ENCODE results near the gene PDP2.

The PDP2 gene, protein sequence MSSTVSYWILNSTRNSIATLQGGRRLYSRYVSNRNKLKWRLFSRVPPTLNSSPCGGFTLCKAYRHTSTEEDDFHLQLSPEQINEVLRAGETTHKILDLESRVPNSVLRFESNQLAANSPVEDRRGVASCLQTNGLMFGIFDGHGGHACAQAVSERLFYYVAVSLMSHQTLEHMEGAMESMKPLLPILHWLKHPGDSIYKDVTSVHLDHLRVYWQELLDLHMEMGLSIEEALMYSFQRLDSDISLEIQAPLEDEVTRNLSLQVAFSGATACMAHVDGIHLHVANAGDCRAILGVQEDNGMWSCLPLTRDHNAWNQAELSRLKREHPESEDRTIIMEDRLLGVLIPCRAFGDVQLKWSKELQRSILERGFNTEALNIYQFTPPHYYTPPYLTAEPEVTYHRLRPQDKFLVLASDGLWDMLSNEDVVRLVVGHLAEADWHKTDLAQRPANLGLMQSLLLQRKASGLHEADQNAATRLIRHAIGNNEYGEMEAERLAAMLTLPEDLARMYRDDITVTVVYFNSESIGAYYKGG

DNA sequence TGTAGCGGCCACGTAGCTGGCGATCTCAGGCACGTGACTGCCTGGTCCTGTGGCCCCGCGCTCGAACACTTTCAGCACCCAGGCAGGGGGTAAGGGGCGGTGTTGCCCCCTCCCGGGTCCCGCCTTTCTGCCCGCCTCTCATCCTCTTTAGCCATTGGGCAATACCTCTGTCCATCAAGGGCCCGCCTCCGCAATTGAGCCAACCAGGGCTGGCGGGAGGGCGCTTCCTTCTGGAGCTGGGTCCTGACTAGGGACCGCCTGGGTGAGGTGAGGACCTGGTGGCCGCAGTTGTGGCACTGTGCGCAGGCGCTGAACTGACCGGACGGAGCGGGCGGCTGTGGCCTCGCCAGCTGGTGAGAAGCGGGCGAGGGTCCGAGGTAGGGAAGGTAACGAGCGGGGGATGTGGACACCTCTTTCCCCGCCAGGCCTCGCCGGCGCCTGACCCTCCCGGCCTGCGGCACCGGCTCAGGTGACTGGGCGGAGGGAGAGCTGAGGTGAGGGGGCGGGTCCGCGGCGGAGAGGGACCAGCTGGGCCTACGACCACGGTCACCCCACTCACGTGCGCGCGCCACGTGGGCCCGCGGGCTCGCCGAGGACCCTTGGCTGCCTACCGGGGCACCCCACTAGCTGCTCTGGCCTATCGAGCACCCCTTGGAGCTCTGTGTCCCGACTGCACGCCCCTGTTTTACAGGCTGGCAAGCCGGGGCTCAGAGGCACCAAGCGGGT is at the start of gene PDP2:
TSS of gene PDP2 (plus strand) at position 228 of the 726 bp plus-strand sequence. CDS start 3,770 bp downstream, outside the sequence.
- in situ Hi-C loops (cut with MboI; ENCODE audit: low sequenced_read_pairs), result no loop called here

DNA sequence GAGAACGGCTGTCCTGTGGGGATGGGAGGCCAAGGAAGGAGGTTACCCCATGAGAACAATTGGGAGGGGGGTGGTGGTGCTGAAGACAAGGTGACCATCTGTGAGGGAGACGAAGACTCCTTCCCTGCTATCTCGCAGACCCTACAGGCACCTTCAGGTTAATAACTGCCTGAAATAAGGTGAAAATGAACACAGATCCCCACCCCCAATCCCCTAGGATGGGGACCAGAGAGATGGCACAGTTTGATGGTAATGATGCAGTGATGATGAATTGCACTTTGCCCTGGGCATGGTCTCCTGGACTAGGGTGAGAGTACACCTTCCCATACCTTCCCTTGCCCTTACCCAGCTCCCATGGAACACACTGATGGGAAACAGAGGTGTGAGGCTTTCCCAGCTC is 48.1 kb upstream of the PDP2 start:
- in situ Hi-C loops (cut with MboI; ENCODE audit: low sequenced_read_pairs), result no loop called here

DNA sequence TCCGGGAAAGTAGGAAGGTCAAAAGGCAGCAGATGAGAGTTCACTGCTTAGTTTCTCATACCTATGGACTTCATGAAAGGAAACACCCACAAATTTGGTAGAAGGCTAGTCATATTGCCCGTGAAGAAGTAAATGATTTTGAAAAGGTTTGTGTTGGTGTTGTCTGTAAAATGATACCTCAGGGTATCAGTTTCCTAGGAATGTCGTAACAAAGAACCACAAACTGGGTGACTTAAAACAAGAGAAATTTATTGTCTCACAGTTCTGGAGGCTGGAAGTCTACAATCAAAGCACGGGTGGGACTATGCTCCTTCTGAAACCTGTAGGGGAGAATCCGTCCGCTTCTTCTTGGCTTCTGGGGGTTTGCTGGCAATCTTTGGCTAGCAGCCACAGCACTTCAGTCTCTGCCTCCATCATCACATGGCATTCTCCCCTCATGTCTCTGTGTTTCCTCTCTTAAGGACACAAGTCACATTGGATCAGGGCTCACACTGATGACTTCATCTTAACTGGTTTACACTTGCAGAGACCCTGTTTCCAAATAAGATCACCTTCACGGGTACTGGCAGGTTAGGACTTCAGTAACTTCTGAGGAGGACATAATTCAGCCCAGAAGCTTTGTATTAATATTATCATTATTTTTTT is 47.5 kb upstream of the PDP2 start:
- in situ Hi-C loops (cut with MboI; ENCODE audit: low sequenced_read_pairs), result no loop called here

DNA sequence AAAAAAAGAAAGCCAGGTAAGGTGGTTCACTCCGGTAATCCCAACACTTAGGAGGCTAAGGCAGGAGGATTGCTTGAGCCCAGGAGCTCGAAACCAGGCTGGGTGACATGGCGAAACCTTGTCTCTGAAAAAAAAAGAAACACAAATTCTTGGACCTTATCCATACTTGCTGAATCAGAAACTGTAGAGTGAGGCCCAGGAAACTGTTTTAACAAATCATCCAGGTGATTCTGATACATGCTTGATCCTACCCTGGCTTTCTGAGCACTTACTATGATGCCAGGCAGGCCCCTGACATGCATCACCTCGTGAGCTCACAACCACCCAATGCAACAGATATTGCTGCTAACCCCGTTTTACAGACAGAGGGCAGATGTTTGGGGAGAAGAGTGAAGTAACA is 45.6 kb upstream of the PDP2 start:
- in situ Hi-C loops (cut with MboI; ENCODE audit: low sequenced_read_pairs), result no loop called here

DNA sequence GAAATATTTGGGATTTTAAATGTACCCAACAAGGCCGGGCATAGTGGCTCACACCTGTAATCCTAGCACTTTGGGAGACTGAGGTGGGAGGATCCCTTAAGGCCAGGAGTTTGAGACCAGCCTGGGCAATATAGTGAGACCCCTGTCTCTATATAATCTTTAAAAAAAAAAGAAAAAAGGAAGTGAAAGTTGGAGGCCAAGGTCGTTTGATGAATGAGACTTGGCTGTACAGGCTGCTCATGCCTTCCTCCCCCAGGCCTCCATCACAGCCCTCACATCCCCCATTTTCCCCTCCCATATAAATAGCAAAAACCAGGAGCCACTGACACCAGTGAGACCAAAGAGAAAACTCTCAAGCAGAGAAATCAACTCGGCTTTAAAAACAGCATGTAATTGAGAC is 39.4 kb upstream of the PDP2 start:
- in situ Hi-C loops (cut with MboI; ENCODE audit: low sequenced_read_pairs), result no loop called here

DNA sequence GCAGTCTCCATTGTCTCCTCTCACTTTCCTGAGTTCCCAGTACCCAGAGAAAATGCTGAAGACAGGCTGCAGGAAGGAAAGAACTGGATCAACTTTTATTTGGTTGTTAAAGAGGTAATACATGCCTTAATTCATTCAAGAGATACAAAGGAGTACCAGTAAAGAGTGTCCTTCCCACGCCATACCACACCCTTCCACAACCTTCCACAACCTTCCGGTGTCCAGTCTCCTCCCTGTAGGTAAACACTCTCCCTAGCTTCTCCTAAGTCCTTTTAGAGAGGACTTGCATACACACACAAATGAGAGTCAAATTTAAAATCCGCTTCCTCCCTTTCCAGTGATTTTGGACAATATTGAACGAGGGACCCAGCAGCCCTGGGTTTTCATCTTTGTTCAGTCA is 38.9 kb upstream of the PDP2 start:
- in situ Hi-C loops (cut with MboI; ENCODE audit: low sequenced_read_pairs), result no loop called here

DNA sequence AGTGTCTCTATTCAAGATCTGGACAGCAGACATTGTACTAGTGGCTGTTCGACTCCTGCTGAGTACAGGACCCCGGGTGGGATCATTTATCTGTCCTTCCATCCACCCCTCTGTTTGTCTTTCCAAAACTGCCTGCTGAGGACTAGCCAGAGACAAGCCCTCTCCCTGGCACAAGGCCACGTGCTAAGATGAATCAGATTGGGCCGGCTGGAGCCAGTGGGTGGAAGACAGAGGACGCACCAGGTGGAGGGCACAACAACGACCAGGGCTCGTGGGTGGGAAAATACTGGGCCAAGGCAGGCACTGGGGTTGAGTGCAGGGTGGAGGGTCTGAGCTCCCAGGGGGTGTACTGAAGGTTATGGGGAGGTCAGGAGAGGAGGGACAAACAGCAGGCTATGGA is 37.5 kb upstream of the PDP2 start:
- in situ Hi-C loops (cut with MboI; ENCODE audit: low sequenced_read_pairs), result no loop called here

DNA sequence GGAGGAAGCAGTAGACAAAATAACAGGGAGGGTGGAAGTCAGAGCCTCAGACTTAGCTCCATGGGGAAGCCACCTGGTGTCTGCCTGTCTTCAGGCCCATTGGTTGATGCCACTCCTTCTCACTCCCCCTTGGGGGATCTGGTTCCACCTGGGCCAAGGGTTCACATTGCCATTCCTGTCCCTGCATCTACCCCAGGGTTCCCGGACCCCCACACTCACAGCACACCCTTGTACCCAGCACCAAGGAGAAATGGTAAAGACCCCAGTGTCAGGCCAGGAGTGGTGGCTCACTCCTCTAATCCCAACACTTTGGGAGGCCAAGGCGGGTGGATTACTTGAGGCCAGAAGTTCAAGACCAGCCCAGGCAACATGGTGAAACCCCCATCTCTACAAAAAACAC is 37.1 kb upstream of the PDP2 start:
- in situ Hi-C loops (cut with MboI; ENCODE audit: low sequenced_read_pairs), result no loop called here

DNA sequence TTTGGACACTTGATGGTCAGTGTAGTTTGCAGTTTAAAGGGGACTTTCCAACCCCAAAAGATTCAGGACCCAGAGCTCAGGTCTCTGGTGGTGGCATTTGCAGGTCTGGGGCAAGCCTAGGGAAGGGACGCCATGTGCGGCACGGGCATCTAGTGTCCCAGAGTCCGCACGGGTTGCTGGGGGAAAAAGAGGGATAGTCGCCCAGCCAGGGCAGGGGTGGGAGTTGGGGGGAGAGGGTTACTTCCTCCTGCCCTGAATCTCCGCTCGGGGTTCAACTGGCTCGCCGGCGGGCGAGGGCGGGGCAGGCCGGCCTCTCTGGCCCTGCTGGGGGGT is 36.3 kb upstream of the PDP2 start:
- in situ Hi-C loops (cut with MboI; ENCODE audit: low sequenced_read_pairs), result no loop called here

DNA sequence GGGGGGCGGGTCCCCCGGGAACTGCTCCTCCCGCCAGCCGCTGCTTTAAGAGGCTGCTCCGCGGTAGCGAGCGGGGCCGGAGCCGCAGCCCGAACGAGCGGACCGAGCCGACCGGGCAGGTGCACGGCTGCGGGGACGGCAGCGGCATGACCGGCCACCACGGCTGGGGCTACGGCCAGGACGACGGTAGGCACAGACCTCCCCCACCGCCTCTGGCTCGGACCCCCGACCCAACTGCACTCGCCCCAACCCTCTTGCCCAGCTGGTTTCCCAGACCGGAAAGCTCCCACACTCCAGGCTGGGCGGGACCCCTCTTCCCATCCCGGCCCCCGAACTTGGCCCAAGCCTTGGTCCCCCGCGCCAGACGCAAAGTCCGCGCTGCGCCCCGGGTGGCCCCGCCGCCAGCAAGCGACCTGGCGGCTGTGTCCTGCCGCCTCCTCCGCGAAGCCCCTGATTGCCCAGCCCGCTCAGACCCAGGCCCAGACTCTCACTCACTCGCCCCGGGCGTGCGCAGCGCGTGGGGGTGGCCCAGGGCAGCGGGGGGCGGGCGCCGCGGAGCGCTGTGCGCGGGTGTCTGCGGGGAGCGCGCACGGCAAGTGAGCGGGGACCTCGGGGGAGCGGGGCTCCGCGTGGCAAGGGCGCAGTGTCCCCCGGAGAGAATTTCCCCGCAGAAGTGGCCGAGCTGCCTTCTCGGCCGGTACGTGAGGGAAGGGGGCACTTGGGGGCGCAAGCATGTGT is 35.8 kb upstream of the PDP2 start, which contains the start of gene CA7:
TSS of gene CA7 (plus strand) at position 73 of the 738 bp plus-strand sequence. CDS start at position 147, 74 bp downstream.
- in situ Hi-C loops (cut with MboI; ENCODE audit: low sequenced_read_pairs), result no loop called here

DNA sequence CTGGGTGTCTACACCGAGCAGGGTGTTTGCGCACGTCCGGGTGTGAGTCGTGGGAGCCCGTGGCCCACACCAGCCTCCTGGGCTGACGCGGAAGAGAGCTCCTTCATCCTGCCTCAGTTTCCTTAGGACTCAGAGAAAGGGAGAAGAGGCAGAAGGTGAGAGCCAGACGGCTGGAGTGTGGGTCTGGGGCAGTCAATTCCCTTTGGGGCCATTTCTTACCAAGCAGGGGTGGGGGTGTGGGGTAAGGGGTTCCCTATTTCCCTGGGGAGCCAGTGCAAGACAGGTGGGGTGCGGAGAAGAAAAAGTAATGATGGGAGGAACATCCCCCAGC is 35.3 kb upstream of the PDP2 start:
- in situ Hi-C loops (cut with MboI; ENCODE audit: low sequenced_read_pairs), result no loop called here

DNA sequence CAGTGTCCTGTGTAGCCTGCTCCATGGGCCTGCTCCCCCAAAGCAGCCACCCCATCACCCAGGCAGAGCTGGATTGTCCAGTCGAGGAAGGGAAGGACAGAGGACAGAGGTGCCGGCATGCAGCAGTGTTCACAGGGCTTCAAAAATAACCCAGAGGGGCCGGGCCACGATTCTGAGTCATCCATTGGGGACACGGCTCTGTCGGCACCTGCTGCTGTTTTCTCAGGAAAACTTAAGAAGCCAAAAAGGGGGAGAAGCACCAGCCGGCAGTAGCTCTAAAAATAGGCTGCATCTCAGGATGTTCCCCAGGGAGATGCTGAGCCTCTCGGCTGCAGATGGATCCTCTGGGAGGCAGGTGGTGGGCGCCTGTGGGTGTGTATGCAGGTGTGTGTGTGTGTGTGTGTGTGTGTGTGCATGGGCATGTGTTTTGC is 34.5 kb upstream of the PDP2 start:
- in situ Hi-C loops (cut with MboI; ENCODE audit: low sequenced_read_pairs), result no loop called here

DNA sequence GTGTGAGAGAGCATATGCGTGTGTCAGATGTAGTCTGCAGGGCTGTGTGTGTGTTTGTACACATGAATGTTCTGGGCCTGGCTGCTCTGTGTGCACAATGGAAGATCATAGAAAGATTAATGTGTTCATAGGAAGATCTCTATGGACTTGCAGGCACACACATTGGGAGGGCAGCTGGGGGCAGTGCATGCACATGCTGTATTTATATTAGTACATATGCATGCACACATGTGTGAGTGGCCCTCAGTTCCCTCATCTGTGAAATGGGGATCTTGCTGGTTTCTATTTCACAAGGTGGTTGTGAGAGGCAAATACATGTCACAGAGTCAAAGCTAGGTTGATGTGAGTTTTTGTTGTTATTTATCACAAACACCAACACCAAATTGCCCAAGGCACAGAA is 34.0 kb upstream of the PDP2 start:
- in situ Hi-C loops (cut with MboI; ENCODE audit: low sequenced_read_pairs), result no loop called here

DNA sequence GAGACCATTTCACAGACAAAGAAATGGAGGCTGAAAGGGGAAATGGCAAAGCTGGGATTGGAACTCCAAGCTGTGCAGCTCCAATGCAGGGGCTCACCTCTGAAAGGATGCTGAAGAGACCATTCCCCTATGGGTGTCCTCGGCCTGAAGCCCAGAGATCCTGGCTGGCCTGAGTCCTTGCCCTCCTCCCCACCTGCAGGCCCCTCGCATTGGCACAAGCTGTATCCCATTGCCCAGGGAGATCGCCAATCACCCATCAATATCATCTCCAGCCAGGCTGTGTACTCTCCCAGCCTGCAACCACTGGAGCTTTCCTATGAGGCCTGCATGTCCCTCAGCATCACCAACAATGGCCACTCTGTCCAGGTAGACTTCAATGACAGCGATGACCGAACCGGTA is 33.5 kb upstream of the PDP2 start:
- in situ Hi-C loops (cut with MboI; ENCODE audit: low sequenced_read_pairs), result no loop called here

DNA sequence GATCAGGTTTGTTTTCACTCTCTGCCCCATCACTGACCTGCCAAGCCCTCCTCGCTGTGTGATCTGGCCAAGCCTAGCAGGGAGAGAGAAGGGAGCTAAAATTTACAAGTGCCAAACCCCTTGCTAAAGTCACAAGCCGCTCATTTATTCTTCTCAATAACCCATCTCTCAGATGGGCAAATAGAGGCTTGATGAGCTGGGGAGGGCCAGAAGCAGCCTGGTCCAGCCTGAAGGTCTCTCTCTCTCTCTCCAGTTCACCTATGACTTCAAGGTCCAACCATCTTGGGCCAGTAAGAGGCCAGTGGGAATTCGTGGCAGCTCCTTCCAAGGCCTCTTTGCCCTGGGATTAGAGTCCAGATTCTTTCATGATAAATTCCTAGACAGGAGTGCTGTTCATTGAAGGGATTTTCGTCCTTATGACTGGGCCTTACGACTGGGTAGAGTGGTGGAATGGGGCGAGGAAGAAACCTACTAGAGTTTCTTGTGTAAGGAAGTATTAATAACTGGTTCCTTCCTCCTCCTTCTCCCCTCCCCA is 32.7 kb upstream of the PDP2 start:
- in situ Hi-C loops (cut with MboI; ENCODE audit: low sequenced_read_pairs), result no loop called here

DNA sequence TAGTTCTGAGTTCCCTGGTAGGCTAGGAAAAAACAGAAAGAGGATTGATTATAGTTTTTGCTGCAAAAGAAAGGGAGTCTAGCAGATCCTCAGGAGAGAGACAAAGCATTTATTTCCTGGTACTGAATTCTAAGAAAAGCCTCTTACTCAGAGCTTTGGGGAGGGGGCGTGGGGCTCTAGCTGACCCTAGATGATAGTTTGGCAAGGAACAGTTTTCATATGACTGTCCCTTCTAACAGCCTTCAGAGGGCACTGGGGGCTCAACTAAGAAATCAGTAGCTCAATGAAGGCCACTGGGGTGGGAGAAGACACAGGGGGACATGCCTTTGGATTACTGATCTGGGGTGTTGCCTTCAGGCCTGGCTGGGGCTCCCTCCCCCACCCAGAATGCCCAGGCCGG is 32.1 kb upstream of the PDP2 start:
- in situ Hi-C loops (cut with MboI; ENCODE audit: low sequenced_read_pairs), result no loop called here

DNA sequence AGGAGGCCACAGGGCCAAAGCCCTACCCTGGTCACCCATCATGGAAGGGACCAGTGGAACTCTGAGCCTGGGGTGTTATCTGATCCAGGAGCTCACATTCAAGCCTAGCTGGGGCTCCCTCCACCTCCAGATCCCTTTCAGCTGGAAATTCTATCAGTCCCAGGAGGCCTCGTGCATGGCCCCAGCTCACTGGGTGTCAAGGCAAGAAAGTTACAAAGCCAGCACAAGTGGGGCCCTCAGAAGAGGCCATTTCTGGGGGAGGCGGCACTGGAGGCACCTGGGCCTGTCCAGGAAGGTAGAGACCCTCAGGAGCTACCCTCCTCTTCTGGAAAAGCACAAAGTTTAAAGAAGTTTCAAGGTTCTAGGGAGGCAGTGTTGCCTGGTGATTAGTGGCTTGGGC is 31.3 kb upstream of the PDP2 start:
- in situ Hi-C loops (cut with MboI; ENCODE audit: low sequenced_read_pairs), result no loop called here

DNA sequence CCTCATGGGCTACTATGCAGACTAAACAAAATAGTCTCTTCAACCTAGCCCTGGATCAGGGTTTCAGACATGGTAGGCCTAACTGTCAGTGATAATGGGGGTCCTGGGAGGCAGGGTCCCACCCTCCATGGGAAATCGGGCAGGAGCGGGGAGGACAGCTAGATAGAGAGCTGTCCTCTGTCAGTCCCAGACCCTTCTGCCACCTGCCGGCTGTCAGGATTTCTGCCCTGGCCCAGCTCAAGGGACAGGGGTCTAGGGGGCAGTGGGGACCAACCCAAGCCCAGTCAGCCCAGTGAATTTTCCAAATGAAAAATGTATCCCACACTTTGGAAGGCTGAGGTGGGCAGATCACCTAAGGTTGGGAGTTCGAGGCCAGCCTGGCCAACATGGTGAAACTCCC is 30.8 kb upstream of the PDP2 start:
- in situ Hi-C loops (cut with MboI; ENCODE audit: low sequenced_read_pairs), result no loop called here

DNA sequence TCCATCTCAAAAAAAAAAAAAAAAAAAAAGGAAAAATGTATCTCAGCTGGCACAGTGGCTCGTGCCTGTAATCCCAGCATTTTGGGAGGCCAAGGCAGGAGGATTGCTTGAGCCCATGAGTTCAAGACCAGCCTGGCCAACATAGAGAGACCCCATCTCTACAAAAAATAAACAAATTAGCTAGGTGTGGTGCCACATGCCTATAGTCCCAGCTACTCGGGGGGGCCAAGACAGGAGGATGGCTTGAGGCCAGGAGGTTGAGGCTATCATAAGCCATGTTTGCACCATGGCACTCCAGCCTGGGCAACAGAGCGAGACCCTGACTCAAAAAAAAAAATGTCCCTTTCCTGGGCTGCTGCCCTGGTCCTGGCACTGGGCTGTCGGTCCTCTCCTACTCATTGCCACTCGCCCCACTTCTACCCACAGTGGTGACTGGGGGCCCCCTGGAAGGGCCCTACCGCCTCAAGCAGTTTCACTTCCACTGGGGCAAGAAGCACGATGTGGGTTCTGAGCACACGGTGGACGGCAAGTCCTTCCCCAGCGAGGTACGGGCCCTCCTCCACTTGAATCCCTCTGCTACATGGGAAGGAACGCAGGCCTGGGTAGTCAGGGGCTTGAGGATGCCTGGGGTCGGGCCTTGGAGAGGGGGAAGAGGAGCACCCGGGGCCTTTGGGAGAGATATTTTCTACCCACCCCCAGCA is 30.1 kb upstream of the PDP2 start:
- in situ Hi-C loops (cut with MboI; ENCODE audit: low sequenced_read_pairs), result no loop called here

All from HL-60/S4 treated with retinoic acid at 250 ng/mL for 4 days and 3 days (cell line).